ENCODE measurements around the gene E2F6. TPM values are rescaled to one million over a fixed set of nuclear protein-coding genes. Genes with fewer than 3 reads are reported as not detected.

E2F6 gene
- total RNA-seq, 1 donor from 2014 or later: 22.9 TPM

DNA sequence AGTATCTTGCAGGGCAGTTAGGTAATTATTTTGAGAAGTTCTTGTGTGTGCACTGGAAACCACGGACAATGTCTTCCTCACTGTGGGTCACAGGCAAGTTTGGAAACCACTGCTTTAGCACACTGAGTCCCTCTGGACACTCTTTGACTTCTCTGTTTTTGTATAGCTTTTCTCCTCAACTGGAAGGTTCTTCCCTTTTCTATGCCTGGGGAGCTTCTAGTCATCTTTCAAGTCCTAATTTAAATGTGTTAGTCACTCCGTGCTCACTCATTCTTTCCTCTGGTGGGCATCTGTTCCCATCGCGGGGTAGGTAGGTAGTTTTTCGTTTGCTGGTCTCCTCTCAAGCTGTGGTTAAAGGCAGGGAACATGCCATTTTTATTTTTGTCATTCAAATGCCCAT is 32.1 kb downstream of the E2F6 start:
- Mint-ChIP-seq H3K4me3 (ENCODE audit: low read depth) (no peak overlapping the region), H3K9me3 (ENCODE audit: low read depth) (peaks cover 8% of the 10 kb centered on the region), H3K36me3 (ENCODE audit: insufficient read depth) (peaks cover 18% of the 10 kb centered on the region), H3K27ac (no peak overlapping the region), H3K4me1 (ENCODE audit: low read depth) (no peaks in the 10 kb centered on the region), H3K27me3 (no peaks in the 10 kb centered on the region)
- no peak for DNase-seq (ENCODE audit: low spot score, unreplicated experiment)
- TF ChIP-seq, protein P1, sequence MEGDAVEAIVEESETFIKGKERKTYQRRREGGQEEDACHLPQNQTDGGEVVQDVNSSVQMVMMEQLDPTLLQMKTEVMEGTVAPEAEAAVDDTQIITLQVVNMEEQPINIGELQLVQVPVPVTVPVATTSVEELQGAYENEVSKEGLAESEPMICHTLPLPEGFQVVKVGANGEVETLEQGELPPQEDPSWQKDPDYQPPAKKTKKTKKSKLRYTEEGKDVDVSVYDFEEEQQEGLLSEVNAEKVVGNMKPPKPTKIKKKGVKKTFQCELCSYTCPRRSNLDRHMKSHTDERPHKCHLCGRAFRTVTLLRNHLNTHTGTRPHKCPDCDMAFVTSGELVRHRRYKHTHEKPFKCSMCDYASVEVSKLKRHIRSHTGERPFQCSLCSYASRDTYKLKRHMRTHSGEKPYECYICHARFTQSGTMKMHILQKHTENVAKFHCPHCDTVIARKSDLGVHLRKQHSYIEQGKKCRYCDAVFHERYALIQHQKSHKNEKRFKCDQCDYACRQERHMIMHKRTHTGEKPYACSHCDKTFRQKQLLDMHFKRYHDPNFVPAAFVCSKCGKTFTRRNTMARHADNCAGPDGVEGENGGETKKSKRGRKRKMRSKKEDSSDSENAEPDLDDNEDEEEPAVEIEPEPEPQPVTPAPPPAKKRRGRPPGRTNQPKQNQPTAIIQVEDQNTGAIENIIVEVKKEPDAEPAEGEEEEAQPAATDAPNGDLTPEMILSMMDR (IDR thresholded peaks at IDR 0.05; ENCODE audit: unreplicated experiment): no peak

DNA sequence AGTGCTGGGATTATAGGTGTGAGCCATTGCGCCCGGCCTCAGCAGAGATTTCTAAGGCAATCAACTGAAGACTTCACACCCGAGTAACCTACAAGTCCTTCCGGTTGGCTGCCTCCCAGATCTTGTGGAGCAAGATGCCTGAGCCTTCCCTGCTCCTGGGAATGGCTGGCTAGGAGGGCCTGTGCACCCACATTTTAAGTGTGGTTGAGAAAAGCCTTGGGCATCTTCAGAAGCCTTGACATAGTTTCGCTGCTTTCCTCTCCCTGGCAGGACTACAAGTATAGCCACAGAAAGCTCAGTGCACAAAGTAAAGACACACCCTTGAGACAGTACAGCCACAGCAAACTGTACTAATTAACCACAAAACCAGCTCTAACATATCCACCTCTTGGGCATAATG is 35.2 kb downstream of the E2F6 start:
- Mint-ChIP-seq H3K27me3 (no peaks in the 10 kb centered on the region), H3K36me3 (ENCODE audit: insufficient read depth) (peaks cover 9% of the 10 kb centered on the region), H3K9me3 (ENCODE audit: low read depth) (peaks cover 5% of the 10 kb centered on the region), H3K4me3 (ENCODE audit: low read depth) (no peak overlapping the region), H3K4me1 (ENCODE audit: low read depth) (no peaks in the 10 kb centered on the region), H3K27ac (no peak overlapping the region)
- DNase-seq (ENCODE audit: low spot score, unreplicated experiment): no peak
- TF ChIP-seq, protein P1 (IDR thresholded peaks at IDR 0.05; ENCODE audit: unreplicated experiment): no peak

DNA sequence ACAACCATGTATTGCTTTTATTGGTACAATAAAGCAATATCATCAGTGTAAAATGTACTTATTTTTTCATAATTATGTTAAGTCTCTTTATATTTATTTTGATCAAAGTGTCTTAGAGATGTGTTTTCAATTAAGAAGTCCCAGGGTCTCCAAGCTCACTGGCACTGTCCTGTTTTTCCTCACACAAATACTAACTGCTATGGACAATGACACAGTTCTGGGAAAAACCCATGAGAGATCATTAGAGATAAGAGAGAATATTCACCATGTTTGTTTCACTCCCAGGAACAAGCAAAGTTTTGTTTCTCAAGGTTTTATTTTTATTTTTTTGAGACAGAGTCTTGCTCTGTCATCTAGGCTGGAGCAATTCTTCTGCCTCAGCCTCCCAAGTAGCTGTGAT is 38.7 kb downstream of the E2F6 start:
- Mint-ChIP-seq H3K36me3 (ENCODE audit: insufficient read depth) (peaks cover 3% of the 10 kb centered on the region), H3K27me3 (no peaks in the 10 kb centered on the region), H3K4me1 (ENCODE audit: low read depth) (peaks cover 2% of the 10 kb centered on the region), H3K27ac (no peak overlapping the region), H3K9me3 (ENCODE audit: low read depth) (peaks cover 5% of the 10 kb centered on the region), H3K4me3 (ENCODE audit: low read depth) (no peak overlapping the region)
- TF ChIP-seq, protein P1 (IDR thresholded peaks at IDR 0.05; ENCODE audit: unreplicated experiment): no peak
- no peak for DNase-seq (ENCODE audit: low spot score, unreplicated experiment)

DNA sequence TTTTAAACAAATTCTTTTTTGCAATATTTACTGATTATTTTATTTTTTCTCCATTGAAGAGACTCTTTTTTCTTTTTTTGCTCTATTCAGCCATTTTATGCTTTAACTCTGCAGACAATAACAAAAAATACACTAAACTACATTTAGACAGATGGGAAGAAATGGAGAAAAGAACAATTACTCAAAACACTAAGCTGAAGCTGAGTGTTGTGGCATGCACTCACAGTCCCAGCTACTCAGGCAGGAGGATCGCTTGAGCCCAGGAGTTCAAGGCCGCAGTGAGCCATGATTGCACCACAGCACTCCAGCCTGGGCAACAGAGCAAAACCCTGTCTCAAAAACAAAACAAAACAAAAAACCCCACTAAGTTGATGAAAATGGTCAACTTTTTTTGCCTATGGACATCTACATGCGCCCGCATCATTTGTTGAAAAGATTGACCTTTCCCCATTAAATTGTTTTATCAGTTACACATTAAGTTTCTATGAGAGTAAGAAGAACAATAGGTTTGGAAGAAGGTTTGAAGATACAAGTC is 43.0 kb downstream of the E2F6 start:
- no peak overlapping the region for H3K4me3 Mint-ChIP-seq (ENCODE audit: low read depth)
- H3K9me3 Mint-ChIP-seq (ENCODE audit: low read depth): peaks cover 8% of the 10 kb centered on the region
- H3K27ac Mint-ChIP-seq: no peak overlapping the region
- no peak for DNase-seq (ENCODE audit: low spot score, unreplicated experiment)
- H3K27me3 Mint-ChIP-seq: no peaks in the 10 kb centered on the region
- H3K4me1 Mint-ChIP-seq (ENCODE audit: low read depth): peaks cover 2% of the 10 kb centered on the region
- H3K36me3 Mint-ChIP-seq (ENCODE audit: insufficient read depth): peaks cover 2% of the 10 kb centered on the region
- TF ChIP-seq, protein P1 (IDR thresholded peaks at IDR 0.05; ENCODE audit: unreplicated experiment): no peak

DNA sequence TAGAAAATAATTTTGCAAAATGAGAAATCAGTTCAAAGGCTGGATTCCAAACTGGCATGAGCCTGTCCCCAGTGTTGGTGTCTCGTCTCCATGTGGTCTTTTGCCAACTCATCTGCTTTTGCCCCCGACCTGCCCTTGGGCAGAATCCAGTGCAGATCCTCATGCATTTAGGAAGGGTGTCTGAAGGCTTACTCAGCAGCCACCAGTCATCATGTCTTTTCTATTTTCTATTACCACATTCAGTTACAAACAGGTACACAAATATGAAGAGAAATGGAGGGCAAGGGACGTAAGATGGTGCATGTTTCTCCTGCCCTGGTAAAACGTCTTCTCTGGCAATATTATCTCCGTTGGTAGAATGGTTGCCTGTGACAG is 43.5 kb downstream of the E2F6 start:
- peaks cover 2% of the 10 kb centered on the region for H3K4me1 Mint-ChIP-seq (ENCODE audit: low read depth)
- no peak for DNase-seq (ENCODE audit: low spot score, unreplicated experiment)
- TF ChIP-seq, protein P1 (IDR thresholded peaks at IDR 0.05; ENCODE audit: unreplicated experiment): no peak
- peaks cover 9% of the 10 kb centered on the region for H3K9me3 Mint-ChIP-seq (ENCODE audit: low read depth)
- peaks cover 2% of the 10 kb centered on the region for H3K36me3 Mint-ChIP-seq (ENCODE audit: insufficient read depth)
- no peak overlapping the region for H3K27ac Mint-ChIP-seq
- no peaks in the 10 kb centered on the region for H3K27me3 Mint-ChIP-seq
- no peak overlapping the region for H3K4me3 Mint-ChIP-seq (ENCODE audit: low read depth)

Data from progenitor cell of endocrine pancreas (in vitro differentiated cells).